Fibroblast of the conjunctiva (primary cell): ENCODE results near the gene ISOC2.
"Not testable (repeated sequence)": the region's sequence is repeated elsewhere in the genome, so short reads cannot be mapped to it uniquely, and the experiment has no call there.

Source experiments
- DNase-seq: peaks from one replicate; pipeline ENCODE4 v3.0.0-alpha.2; 2010; ENCODE audit warnings: low read depth

Gene ISOC2

DNA sequence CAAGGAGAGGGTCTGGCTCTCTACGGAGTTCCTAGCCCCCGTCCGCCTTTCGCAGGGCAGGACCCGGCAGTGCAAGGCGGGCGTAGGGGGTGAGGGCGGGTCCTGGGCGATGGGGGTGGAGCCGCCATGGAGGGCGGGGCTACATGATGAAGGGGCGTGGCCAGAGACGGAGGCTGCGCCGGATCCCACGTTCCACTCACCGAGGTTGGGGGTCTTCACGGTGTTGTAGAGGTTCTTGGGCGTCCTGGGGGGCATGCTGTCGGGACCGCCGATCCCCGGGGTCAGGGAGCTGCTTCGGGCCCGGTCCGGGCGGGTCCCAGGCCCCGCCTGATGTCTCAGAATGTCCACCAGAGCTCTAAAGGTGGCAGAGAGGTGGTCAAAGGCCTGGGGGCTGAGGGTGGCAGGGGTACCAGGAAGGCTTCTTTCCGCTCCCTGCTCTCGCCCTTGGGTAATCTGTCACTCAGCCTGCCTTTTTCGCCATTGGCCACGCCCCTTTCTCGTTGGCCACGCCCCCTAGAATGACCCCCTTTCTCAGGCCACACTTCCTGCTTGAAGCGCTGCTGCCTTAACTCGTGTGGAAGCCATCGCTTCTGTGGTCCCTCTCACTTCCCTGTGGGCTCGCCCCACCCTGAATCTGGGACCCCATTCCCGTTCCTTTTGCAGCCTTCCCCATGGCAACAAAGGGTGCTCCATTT lies 20.9 kb downstream of the ISOC2 start:
- no peak for DNase-seq

- DNase-seq = no peak
These were observed 22.4 kb downstream of the ISOC2 start for GRCh38 chr19:55439052-55439451.

DNA sequence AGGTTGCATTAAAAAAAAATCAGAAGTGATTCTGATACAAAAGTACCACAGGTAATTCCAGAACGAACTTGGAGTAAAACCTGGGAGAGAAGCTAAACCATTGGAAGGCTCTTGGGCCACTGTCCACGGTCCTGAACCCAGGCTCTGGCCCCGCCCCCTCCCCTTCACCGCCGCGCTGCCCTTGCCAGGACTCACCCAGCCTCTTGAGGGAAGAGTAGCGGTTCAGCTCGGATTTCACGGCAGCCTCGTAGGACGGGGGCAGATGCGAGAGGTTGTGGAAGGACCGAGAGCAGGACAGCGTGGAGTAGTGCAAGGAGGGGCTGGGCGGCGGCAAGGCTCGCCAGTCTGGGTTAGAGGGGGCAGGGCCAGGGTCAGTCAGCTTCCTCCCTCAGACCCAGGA lies 24.0 kb downstream of the ISOC2 start:
- DNase-seq = no peak

GRCh38 chr19:55436847-55437246 lies 24.6 kb downstream of the ISOC2 start:
- no peak for DNase-seq

GRCh38 chr19:55435020-55435419 lies 26.4 kb downstream of the ISOC2 start:
- DNase-seq = no peak

DNA sequence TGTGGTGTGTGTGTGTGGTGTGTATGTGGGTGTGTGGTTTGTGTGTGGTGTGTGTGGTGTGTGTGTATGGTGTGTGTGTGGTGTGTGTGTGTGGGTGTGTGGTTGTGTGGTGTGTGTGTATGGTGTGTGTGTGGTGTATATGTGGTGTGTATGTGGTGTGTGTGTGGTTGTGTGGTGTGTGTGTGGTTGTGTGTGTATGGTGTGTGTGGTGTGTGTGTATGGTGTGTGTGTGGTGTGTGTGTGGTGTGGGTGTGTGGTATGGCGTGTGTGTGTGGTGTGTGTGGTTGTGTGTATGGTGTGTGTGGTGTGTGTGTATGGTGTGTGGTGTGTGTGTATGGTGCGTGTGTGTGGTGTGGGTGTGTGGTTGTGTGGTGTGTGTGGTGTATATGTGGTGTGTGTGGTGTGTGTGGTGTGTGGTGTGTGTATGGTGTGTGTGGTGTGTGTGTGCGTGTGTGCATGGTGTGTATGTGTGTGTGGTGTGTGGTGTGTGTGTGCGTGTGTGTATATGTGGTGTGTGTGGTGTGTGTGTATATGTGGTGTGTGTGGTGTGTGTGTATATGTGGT lies 27.0 kb downstream of the ISOC2 start:
- no peak for DNase-seq

- DNase-seq = no peak
These were observed 28.1 kb downstream of the ISOC2 start for GRCh38 chr19:55433292-55433691.

GRCh38 chr19:55432241-55432959 lies 29.0 kb downstream of the ISOC2 start:
- no peak for DNase-seq

GRCh38 chr19:55431183-55431582 lies 30.3 kb downstream of the ISOC2 start:
- no peak for DNase-seq

- no peak for DNase-seq
These were observed 35.4 kb downstream of the ISOC2 start for GRCh38 chr19:55426042-55426441.

DNA sequence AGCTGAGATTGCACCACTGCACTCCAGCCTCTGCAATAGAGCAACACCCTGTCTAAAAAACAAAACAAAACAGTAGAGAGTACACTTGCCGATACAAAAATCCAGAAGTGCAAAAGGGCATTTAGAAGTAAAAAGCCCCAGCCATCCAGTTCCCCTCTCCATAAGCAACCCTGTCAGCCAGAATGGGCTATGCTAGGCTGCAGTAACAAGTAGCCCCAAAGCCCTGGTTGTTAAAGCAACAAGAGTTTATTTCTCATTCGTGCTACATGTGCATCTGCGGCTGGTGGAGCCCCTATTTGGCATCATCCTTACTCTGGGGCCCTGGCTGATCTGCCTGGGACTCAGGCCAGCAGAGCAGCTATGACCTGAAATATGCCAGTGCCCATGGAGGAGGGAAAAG lies 36.9 kb downstream of the ISOC2 start:
- no peak for DNase-seq

DNA sequence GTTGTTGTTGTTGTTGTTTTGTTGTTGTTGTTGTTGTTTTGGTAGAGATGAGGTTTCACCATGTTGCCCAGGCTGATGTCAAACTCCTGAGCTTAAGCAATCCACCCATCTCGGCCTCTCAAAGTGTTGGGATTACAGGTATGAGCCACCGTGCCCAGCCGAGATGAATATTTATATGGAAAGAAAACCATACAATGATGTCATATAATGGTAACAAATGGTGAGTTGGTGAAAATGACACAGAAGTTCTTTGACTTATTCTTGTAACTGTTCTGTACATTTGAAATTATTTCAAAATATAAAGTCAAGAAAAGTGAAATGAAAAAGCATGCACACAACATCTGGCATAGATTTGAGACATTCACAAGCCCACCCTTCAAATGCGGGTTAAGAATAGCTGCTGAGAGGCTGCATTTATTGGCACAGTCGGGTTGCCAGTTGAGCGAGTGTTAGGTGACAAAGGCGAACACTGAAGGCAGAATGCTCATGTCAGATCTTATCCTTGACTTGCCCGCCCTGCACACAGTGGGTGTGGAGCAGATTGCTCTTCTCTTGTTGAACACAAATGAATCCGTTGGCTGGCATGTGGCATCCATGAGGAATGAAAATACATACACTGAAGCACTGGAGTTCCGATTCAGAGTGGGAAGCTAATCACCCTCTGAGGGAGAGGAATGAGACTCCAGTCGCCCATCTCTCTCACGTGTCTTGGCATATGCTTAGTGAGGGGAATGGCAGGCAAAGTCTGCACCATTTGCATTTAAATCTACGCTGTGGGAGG lies 38.0 kb downstream of the ISOC2 start:
- DNase-seq = no peak

DNA sequence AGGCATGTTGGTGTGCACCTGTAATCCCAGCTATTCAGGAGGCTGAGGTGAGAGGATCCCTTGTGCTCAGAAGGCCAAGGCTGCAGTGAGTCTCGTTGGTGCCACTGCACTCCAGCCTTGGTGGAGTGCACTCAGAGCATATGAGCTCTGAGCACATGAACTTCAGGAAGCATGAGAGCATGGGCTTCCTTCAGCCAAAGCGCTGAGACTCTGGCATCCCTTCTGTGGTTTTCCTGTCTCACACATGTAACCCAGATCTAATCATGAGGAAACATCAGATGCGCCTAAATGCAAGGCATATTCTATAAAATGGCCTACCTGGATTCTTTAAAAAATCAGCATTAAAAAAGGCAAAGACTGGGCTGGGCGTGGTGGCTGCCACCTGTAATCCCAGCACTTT lies 40.2 kb downstream of the ISOC2 start:
- not testable (repeated sequence) for DNase-seq

GRCh38 chr19:55419624-55420236 lies 41.7 kb downstream of the ISOC2 start:
- DNase-seq = no peak

GRCh38 chr19:55419103-55419502 lies 42.3 kb downstream of the ISOC2 start:
- DNase-seq = no peak

- peak; percentile 72 for DNase-seq
These were observed 43.3 kb downstream of the ISOC2 start for GRCh38 chr19:55418185-55418584.

- DNase-seq = no peak
These were observed 51.3 kb downstream of the ISOC2 start for GRCh38 chr19:55410168-55410567.

GRCh38 chr19:55409179-55409578 lies 52.3 kb downstream of the ISOC2 start:
- DNase-seq = not testable (repeated sequence)

DNA sequence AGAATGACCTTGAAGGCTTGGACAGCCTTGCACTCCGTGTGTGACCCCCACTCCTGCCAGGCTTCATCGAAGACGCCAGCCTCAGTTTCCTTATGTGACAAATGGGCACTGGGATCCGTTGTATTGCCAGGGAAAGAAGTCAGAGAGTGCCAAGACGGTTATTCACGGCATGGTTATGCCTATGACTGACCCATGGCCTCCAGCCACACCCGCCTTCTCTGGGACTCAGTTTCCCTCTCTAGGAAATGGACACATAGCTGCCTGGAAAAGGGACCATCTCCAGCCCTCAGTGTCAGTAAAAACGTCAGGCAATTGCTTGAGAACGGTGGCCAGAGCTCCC lies 52.9 kb downstream of the ISOC2 start:
- no peak for DNase-seq

DNA sequence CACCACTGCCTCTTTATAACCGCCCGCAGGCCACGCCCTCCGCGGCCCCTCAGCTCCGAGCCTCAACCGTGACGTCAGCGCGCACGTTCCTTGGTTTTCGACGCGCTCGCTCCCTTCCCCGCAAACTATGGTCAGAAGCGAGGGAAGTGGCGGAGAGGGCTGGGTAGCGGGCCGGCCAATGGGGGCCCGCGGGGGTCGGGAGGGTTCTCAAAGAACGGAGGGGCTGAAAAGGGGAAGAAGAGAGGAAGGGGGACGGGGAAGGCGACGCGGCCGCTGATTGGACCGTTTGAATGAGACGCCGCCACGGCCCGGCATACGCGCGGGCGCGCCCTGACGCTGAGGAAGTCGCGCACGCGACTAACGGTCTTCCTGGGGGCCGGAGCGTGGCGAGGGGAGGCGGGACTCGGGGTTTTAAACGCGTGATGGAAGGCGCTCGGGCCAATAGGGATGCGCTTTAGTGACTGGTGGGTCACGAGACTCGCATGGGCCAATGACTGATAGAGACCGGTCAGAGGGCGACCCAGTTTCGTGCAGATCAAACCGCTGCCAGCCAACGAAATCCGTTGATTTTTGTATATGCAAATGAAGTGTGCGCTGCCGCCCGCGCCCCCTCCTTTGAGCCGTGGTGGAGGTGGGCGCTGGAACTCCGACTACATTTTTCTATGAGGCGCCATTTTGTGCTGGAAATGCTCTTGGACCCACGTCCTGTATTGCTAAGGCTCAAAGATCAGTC lies 53.5 kb downstream of the ISOC2 start:
- peak; percentile 99 for DNase-seq

DNA sequence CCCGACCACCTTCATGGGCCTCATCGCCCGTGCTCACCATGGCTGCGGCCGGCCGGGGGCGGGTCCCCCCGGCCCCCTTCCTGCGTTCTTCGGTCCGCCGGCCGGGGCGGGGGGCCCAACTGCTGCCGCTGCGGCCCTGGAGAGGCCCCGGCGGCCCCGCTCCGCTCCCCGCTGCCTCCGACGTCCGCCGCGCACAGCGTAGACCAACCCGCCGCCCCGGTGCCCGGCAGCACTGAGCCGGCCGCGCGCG lies 54.0 kb downstream of the ISOC2 start, which contains the start of gene UBE2S:
Gene UBE2S, minus strand, starts transcription at position 239 of the 250 bp plus-strand sequence. Its CDS starts 199 bp downstream, at position 40.
- DNase-seq = not testable (repeated sequence)
